Stomach smooth muscle (tissue), 2 donors: ENCODE measurements around the gene MIOS.

Source experiments
- H3K27ac ChIP-seq: one replicate; pipeline ENCODE4 v1.7.0; 2013; ENCODE audit warnings: mild to moderate bottlenecking, low read length, inconsistent platforms
- H3K27me3 ChIP-seq, 2 donors: one replicate each; pipeline ENCODE4 v1.7.0; 2013; ENCODE audit warnings: low read length in 2 of 2; ENCODE audit not compliant: insufficient read depth in 2 of 2, control insufficient read depth in 1 of 2
- H3K36me3 ChIP-seq, 2 donors: one replicate each; pipeline ENCODE4 v1.7.0; 2013; ENCODE audit warnings: low read length in 2 of 2; ENCODE audit not compliant: control insufficient read depth in 2 of 2, insufficient read depth in 2 of 2
- H3K4me1 ChIP-seq: one replicate; pipeline ENCODE4 v1.7.0; 2013; ENCODE audit warnings: low read length; ENCODE audit not compliant: control insufficient read depth, insufficient read depth
- H3K4me3 ChIP-seq, 2 donors: one replicate each; pipeline ENCODE4 v1.7.0; 2013; ENCODE audit warnings: low read length in 2 of 2
- H3K9ac ChIP-seq, 2 donors: one replicate each; pipeline ENCODE4 v1.7.0; 2013; ENCODE audit warnings: low read length in 2 of 2, mild to moderate bottlenecking in 1 of 2
- H3K9me3 ChIP-seq, 2 donors: one replicate each; pipeline ENCODE4 v1.7.0; 2013; ENCODE audit warnings: low read length in 2 of 2; ENCODE audit not compliant: control insufficient read depth in 2 of 2
- donor health status: healthy.
- donor health status: Pancreatic carcinoma.

MIOS gene

GRCh38 chr7:7566651-7567611, at the start of gene MIOS:
Gene MIOS, plus strand, starts transcription at chr7:7566884. Its CDS starts 5,592 bp downstream, at chr7:7572476.
- Histone ChIP-seq H3K9me3 (no peaks in the 10 kb centered on the region), H3K4me3 (peak within 1 kb of the TSS; percentile 83 to 85), H3K27me3 (no peaks in the 10 kb centered on the region), H3K36me3 (no peaks in the 10 kb centered on the region), H3K9ac (peak within 1 kb of the TSS; percentile 88 to 92), H3K4me1 (peaks cover 13% of the 10 kb centered on the region), H3K27ac (peak within 1 kb of the TSS; percentile 69)

- no peak overlapping the region for H3K4me3 ChIP-seq
- no peaks in the 10 kb centered on the region for H3K36me3 ChIP-seq
- H3K4me1 ChIP-seq = no peaks in the 10 kb centered on the region
- no peak overlapping the region for H3K9ac ChIP-seq
- H3K9me3 ChIP-seq = no peaks in the 10 kb centered on the region
- no peaks in the 10 kb centered on the region for H3K27me3 ChIP-seq
- H3K27ac ChIP-seq = no peak overlapping the region
Measured at GRCh38 chr7:7517754-7518153, 48.9 kb upstream of the MIOS start.

GRCh38 chr7:7519056-7519455, 47.6 kb upstream of the MIOS start:
- H3K4me1 ChIP-seq = no peaks in the 10 kb centered on the region
- no peaks in the 10 kb centered on the region for H3K27me3 ChIP-seq
- no peaks in the 10 kb centered on the region for H3K36me3 ChIP-seq
- H3K9ac ChIP-seq = no peak overlapping the region
- no peak overlapping the region for H3K27ac ChIP-seq
- H3K9me3 ChIP-seq = no peaks in the 10 kb centered on the region
- H3K4me3 ChIP-seq = no peak overlapping the region

GRCh38 chr7:7519528-7519927, 47.2 kb upstream of the MIOS start:
- H3K36me3 ChIP-seq = no peaks in the 10 kb centered on the region
- no peak overlapping the region for H3K4me3 ChIP-seq
- no peak overlapping the region for H3K27ac ChIP-seq
- H3K4me1 ChIP-seq = no peaks in the 10 kb centered on the region
- H3K27me3 ChIP-seq = no peaks in the 10 kb centered on the region
- H3K9me3 ChIP-seq = no peaks in the 10 kb centered on the region
- H3K9ac ChIP-seq = no peak overlapping the region

GRCh38 chr7:7521259-7521658, 45.4 kb upstream of the MIOS start:
- Histone ChIP-seq H3K27me3 (no peaks in the 10 kb centered on the region), H3K27ac (no peak overlapping the region), H3K9ac (no peak overlapping the region)

GRCh38 chr7:7522421-7522820, 44.3 kb upstream of the MIOS start:
- Histone ChIP-seq H3K9ac (no peak overlapping the region), H3K27me3 (no peaks in the 10 kb centered on the region), H3K4me3 (no peak overlapping the region), H3K36me3 (no peaks in the 10 kb centered on the region), H3K27ac (no peak overlapping the region), H3K9me3 (no peaks in the 10 kb centered on the region), H3K4me1 (no peaks in the 10 kb centered on the region)

More at GRCh38 chr7:7521259-7521658, 45.4 kb upstream of the MIOS start:
- no peaks in the 10 kb centered on the region for H3K4me1 ChIP-seq
- H3K36me3 ChIP-seq = no peaks in the 10 kb centered on the region
- no peak overlapping the region for H3K4me3 ChIP-seq
- no peaks in the 10 kb centered on the region for H3K9me3 ChIP-seq

- Histone ChIP-seq H3K4me3 (no peak overlapping the region), H3K4me1 (no peaks in the 10 kb centered on the region), H3K27ac (no peak overlapping the region), H3K36me3 (no peaks in the 10 kb centered on the region), H3K9ac (no peak overlapping the region), H3K27me3 (no peaks in the 10 kb centered on the region), H3K9me3 (no peaks in the 10 kb centered on the region)
Measured at GRCh38 chr7:7524121-7524520, 42.6 kb upstream of the MIOS start.

- H3K4me3 ChIP-seq = no peak overlapping the region
- H3K27me3 ChIP-seq = no peaks in the 10 kb centered on the region
- no peak overlapping the region for H3K9ac ChIP-seq
- no peak overlapping the region for H3K27ac ChIP-seq
- no peaks in the 10 kb centered on the region for H3K36me3 ChIP-seq
- H3K4me1 ChIP-seq = no peaks in the 10 kb centered on the region
- H3K9me3 ChIP-seq = no peaks in the 10 kb centered on the region
Measured at GRCh38 chr7:7526006-7526405, 40.7 kb upstream of the MIOS start.

- no peak overlapping the region for H3K27ac ChIP-seq
- no peak overlapping the region for H3K4me3 ChIP-seq
- no peaks in the 10 kb centered on the region for H3K9me3 ChIP-seq
- H3K4me1 ChIP-seq = no peaks in the 10 kb centered on the region
- H3K36me3 ChIP-seq = no peaks in the 10 kb centered on the region
- no peaks in the 10 kb centered on the region for H3K27me3 ChIP-seq
- no peak overlapping the region for H3K9ac ChIP-seq
Measured at GRCh38 chr7:7527047-7527446, 39.6 kb upstream of the MIOS start.

GRCh38 chr7:7529328-7529727, 37.4 kb upstream of the MIOS start:
- Histone ChIP-seq H3K9ac (no peak overlapping the region), H3K4me3 (no peak overlapping the region), H3K27me3 (no peaks in the 10 kb centered on the region), H3K4me1 (no peaks in the 10 kb centered on the region), H3K36me3 (no peaks in the 10 kb centered on the region), H3K9me3 (no peaks in the 10 kb centered on the region), H3K27ac (no peak overlapping the region)

GRCh38 chr7:7533831-7534430, 32.8 kb upstream of the MIOS start:
- Histone ChIP-seq H3K4me3 (no peak overlapping the region), H3K9me3 (no peaks in the 10 kb centered on the region), H3K27me3 (peaks cover 0 to 3% of the 10 kb centered on the region in 2 donors), H3K36me3 (no peaks in the 10 kb centered on the region), H3K4me1 (no peaks in the 10 kb centered on the region), H3K9ac (no peak overlapping the region), H3K27ac (no peak overlapping the region)
